ENCODE results near the gene TPM4.

Gene TPM4

GRCh38 chr19:16042533-16043085 is 33.7 kb upstream of the TPM4 start:
- no peak for DNase-seq

- DNase-seq: no peak
These were observed 33.0 kb upstream of the TPM4 start for GRCh38 chr19:16043156-16043757.

GRCh38 chr19:16044746-16045145 is 31.5 kb upstream of the TPM4 start:
- no peak for DNase-seq

GRCh38 chr19:16045171-16045570 is 31.1 kb upstream of the TPM4 start:
- DNase-seq: no peak

- DNase-seq: no peak
These were observed 30.4 kb upstream of the TPM4 start for GRCh38 chr19:16045893-16046292.

- no peak for DNase-seq
These were observed 27.7 kb upstream of the TPM4 start for GRCh38 chr19:16048583-16048982.

GRCh38 chr19:16051254-16052025 is 24.9 kb upstream of the TPM4 start:
- DNase-seq: no peak

- DNase-seq: no peak
These were observed 23.9 kb upstream of the TPM4 start for GRCh38 chr19:16052353-16052752.

GRCh38 chr19:16057062-16057461 is 19.2 kb upstream of the TPM4 start:
- DNase-seq: no peak

GRCh38 chr19:16060294-16060693 is 16.0 kb upstream of the TPM4 start:
- DNase-seq: no peak

- no peak for DNase-seq
These were observed 14.4 kb upstream of the TPM4 start for GRCh38 chr19:16061943-16062342.

- DNase-seq: no peak
These were observed 13.5 kb upstream of the TPM4 start for GRCh38 chr19:16062789-16063188.

GRCh38 chr19:16064209-16064889 is 11.9 kb upstream of the TPM4 start:
- DNase-seq: no peak

- DNase-seq: no peak
These were observed 9.6 kb upstream of the TPM4 start for GRCh38 chr19:16066611-16067104.

- DNase-seq: no peak
These were observed 8.9 kb upstream of the TPM4 start for GRCh38 chr19:16067205-16067938.

- no peak for DNase-seq
These were observed 7.5 kb upstream of the TPM4 start for GRCh38 chr19:16068696-16069259.

- no peak for DNase-seq
These were observed 6.4 kb upstream of the TPM4 start for GRCh38 chr19:16069813-16070365.

- no peak for DNase-seq
These were observed 5.8 kb upstream of the TPM4 start for GRCh38 chr19:16070366-16070990.

- no peak for DNase-seq
These were observed 5.1 kb upstream of the TPM4 start for GRCh38 chr19:16071072-16071691.

- DNase-seq: no peak
These were observed 2.8 kb upstream of the TPM4 start for GRCh38 chr19:16073481-16073880.

GRCh38 chr19:16073988-16074387 is 2.3 kb upstream of the TPM4 start:
- DNase-seq: no peak

All from NCI-H2081 treated with DMSO at 0.1 percent for 48 hours (cell line).